ENCODE data around the gene DHCR24. TPM values are rescaled to one million over a fixed set of nuclear protein-coding genes. Genes with fewer than 3 reads are reported as not detected.

DHCR24 gene
- total and polyA plus RNA-seq, 2 donors (not counting 3 experiments of a cell fraction or from before 2014, with no cell fraction given): 223 to 239 TPM

- H2AFZ ChIP-seq (ENCODE audit: low read depth, low read length): no peak overlapping the region
- TF ChIP-seq POLR2A (IDR thresholded peaks at IDR 0.05; ENCODE audit: low read depth, low read length) (no peak), CTCF (IDR thresholded peaks at IDR 0.05; ENCODE audit: extremely low read depth in 1 of 2, insufficient read depth in 1 of 2, low read depth in 1 of 2, low read length in 2 of 2) (no peak), FOS (IDR thresholded peaks at IDR 0.05; ENCODE audit: borderline replicate concordance, insufficient read depth, low read length) (no peak), EZH2 (IDR thresholded peaks at IDR 0.05; ENCODE audit: borderline replicate concordance, low read depth, low read length, severe bottlenecking) (no peak), POLR2AphosphoS5 (IDR thresholded peaks at IDR 0.05; ENCODE audit: insufficient read depth, low read depth, low read length) (no peak), MAX (IDR thresholded peaks at IDR 0.05; ENCODE audit: insufficient read depth, insufficient read length) (no peak), JUN (IDR thresholded peaks at IDR 0.05; ENCODE audit: borderline replicate concordance, insufficient read depth, insufficient read length, low read depth) (no peak), GATA2 (IDR thresholded peaks at IDR 0.05; ENCODE audit: insufficient read depth, insufficient read length, low read depth, low read length) (no peak), MYC (IDR thresholded peaks at IDR 0.05; ENCODE audit: low read depth, low read length) (no peak)
- H3K36me3 ChIP-seq (ENCODE audit: control insufficient read depth in 2 of 2, extremely low read depth in 1 of 2, insufficient read depth in 2 of 2, low read length in 2 of 2): peaks cover 26 to 29% of the 10 kb centered on the region in 2 experiments
- dilution Hi-C loops (cut with MboI; ENCODE audit: extremely low pct_ligation_motif_present, low sequenced_read_pairs): no loop called here
- H3K9me3 ChIP-seq (replicated peaks; ENCODE audit: control insufficient read depth, insufficient read depth, low read length): no peaks in the 10 kb centered on the region
- peaks cover 11% of the 10 kb centered on the region for H3K79me2 ChIP-seq (ENCODE audit: control insufficient read depth, insufficient read depth, low read length)
- no peak overlapping the region for H3K4me3 ChIP-seq (replicated peaks in 1 of 3; ENCODE audit: insufficient read depth in 1 of 3, low read depth in 1 of 3, low read length in 3 of 3)
- FAIRE-seq (no peak), DNase-seq (ENCODE audit: low read depth, low spot score) (no peak)
- no peaks in the 10 kb centered on the region for H3K4me1 ChIP-seq (ENCODE audit: control insufficient read depth, extremely low read depth, insufficient read depth, low read length)
- H3K27me3 ChIP-seq (ENCODE audit: control insufficient read depth in 2 of 2, insufficient read depth in 2 of 2, low read length in 2 of 2): no peaks in the 10 kb centered on the region
- BruUV-seq (replicated peaks): no TSS peak
- H3K4me2 ChIP-seq (ENCODE audit: insufficient read depth, low read length): no peak overlapping the region
- no peaks in the 10 kb centered on the region for H4K20me1 ChIP-seq (replicated peaks; ENCODE audit: control insufficient read depth, extremely low read depth, insufficient read depth, low read length)
- no peaks in the 10 kb centered on the region for H3K9me1 ChIP-seq (replicated peaks; ENCODE audit: control insufficient read depth, extremely low read depth, insufficient read depth, low read length)
- ChIA-PET CTCF (no interaction called here), POLR2A (no interaction called here)
- intact Hi-C loops (cut with micrococcal nuclease): no loop called here
- H3K9ac ChIP-seq (replicated peaks; ENCODE audit: extremely low read depth, insufficient read depth, low read length): no peak overlapping the region
- no peak overlapping the region for H3K27ac ChIP-seq (ENCODE audit: insufficient read depth, low read depth, low read length)
These were observed 16.1 kb downstream of the DHCR24 start for GRCh38 chr1:54870869-54871268.

All from endothelial cell of umbilical vein (primary cell).